Lower leg skin (tissue), 3 donors: ENCODE data around the gene OR2F1.
"Not testable (repeated sequence)": the region's sequence is repeated elsewhere in the genome, so short reads cannot be mapped to it uniquely, and the experiment has no call there.

Experiments
- CTCF ChIP-seq, 3 donors: fragments of 450-650 bp; IDR thresholded peaks; one replicate each; pipeline ENCODE4 v1.5.1; 2016; ENCODE audit warnings: antibody characterized with exemption in 3 of 3, mild to moderate bottlenecking in 3 of 3, moderate library complexity in 2 of 3
- POLR2A ChIP-seq, 2 donors: fragments of 450-650 bp; IDR thresholded peaks; one replicate each; pipeline ENCODE4 v1.6.1; 2016 to 2017; ENCODE audit warnings: antibody characterized with exemption in 2 of 2, mild to moderate bottlenecking in 1 of 2, moderate library complexity in 1 of 2

GRCh38 chr7:144010821-144011220 lies 56.2 kb downstream of the OR2F1 start:
- not testable (repeated sequence) for TF ChIP-seq CTCF, POLR2A (IDR thresholded peaks at IDR 0.05)
